HepG2 (cell line): ENCODE data around the gene CCT4. TPM values are rescaled to one million over a fixed set of nuclear protein-coding genes. Genes with fewer than 3 reads are reported as not detected.

Experiments used
- BRD4 ChIP-seq: sonication (generic); formaldehyde crosslinking; IDR thresholded peaks from 2 replicates; pipeline ENCODE4 v1.4.0; 2020; ENCODE audit warnings: missing genetic modification reagents
- HOXA9 ChIP-seq: sonication (generic); formaldehyde crosslinking; IDR thresholded peaks from 2 replicates; pipeline ENCODE4 v1.8.1; 2022; ENCODE audit warnings: missing genetic modification reagents, mild to moderate bottlenecking, moderate library complexity, borderline replicate concordance
- IRX3 ChIP-seq: sonication (generic); formaldehyde crosslinking; IDR thresholded peaks from 2 replicates; pipeline ENCODE4 v1.8.1; 2023; ENCODE audit warnings: mild to moderate bottlenecking, low read depth, missing genetic modification reagents, borderline replicate concordance
- MYC ChIP-seq: sonication (generic); formaldehyde crosslinking; IDR thresholded peaks from 2 replicates; pipeline ENCODE4 v1.9.0; 2021; ENCODE audit warnings: missing genetic modification reagents, borderline replicate concordance
- ZNF296 ChIP-seq: sonication (generic); formaldehyde crosslinking; conservative IDR thresholded peaks from 2 replicates; pipeline ENCODE4 v1.5.0; 2020; ENCODE audit warnings: mild to moderate bottlenecking, missing genetic modification reagents
- polyA plus RNA-seq, 8 experiments: library from polyadenylated mRNA; depleted of rRNA in 3 of 8; stranded (reverse) in 7 of 8; unstranded in 1 of 8; fragments of >200 nt; fragmentation: Illumina TruSeq in 4 of 8; extraction: Trizol in 4 of 8; gene quantifications; 2 replicates each; pipeline versions ENCODE4 v1.2.1 to v1.2.3, GENCODE V29; 2011 to 2016; ENCODE audit warnings: low read depth in 4 of 8, missing spikeins in 1 of 8, mixed read lengths in 1 of 8; ENCODE audit not compliant: insufficient read depth in 1 of 8
- total RNA-seq, 5 experiments: library from RNA; depleted of rRNA; stranded (reverse); fragments of >200 nt; fragmentation: Illumina TruSeq; extraction: Trizol; gene quantifications; 2 replicates each; pipeline ENCODE4 v1.2.3, GENCODE V29; 2016; ENCODE audit warnings: low read depth in 1 of 5
- TF ChIP-seq, protein P1 (sequence below): sonication (generic); formaldehyde crosslinking; IDR thresholded peaks from 2 replicates; pipeline ENCODE4 v1.5.1; 2020; ENCODE audit warnings: missing genetic modification reagents, mild to moderate bottlenecking, borderline replicate concordance
- TF ChIP-seq, protein P2 (sequence below): sonication (generic); formaldehyde crosslinking; IDR thresholded peaks from 2 replicates; pipeline ENCODE4 v1.5.0; 2020; ENCODE audit warnings: missing genetic modification reagents, mild to moderate bottlenecking, borderline replicate concordance
- TF ChIP-seq, protein P3 (sequence below): IDR thresholded peaks from 2 replicates; pipeline ENCODE4 v1.6.1; 2012; ENCODE audit warnings: low read length, improper control_type of control experiment

The CCT4 gene
- total and polyA plus RNA-seq, 2 of the 13 experiments (the other 11 are each of a cell fraction or from before 2014, with no cell fraction given): 138 to 340 TPM

DNA sequence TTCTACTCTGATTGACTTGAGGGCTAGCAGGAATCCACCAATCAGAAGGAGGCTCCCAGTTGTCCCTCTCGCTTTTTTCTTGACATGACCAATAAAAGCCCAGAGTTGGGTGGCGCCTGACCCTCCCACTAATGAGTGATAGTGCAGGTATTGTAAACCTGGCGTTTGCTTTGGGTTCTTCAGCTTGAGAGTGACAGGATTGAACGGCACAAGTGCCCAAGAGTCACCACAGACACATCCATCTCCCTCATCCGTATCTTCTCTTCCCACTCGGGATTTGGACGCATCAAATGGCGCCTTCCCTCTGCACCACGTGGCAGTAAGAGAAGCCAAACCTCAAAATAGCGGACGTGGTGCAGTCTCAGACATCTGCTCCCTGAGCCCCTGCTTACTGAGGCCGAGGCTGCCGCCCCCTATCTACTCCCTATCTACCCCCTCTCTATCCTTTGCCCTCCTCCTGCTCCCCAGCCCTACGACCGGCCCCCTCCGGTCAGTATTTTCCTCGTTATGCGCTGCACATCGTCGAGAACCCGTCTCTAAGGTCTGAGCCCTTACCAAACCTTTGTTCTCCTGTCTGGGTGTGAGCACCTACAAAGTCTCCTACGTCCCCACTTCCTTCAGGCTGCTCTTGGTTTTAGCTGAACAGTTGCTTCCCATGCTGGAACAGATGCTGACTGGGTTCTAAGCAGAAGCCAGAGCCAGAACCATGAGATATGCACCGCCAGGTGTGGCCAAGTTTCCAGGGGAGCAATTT lies 33.7 kb downstream of the CCT4 start (continued):
- TF ChIP-seq, protein P1, sequence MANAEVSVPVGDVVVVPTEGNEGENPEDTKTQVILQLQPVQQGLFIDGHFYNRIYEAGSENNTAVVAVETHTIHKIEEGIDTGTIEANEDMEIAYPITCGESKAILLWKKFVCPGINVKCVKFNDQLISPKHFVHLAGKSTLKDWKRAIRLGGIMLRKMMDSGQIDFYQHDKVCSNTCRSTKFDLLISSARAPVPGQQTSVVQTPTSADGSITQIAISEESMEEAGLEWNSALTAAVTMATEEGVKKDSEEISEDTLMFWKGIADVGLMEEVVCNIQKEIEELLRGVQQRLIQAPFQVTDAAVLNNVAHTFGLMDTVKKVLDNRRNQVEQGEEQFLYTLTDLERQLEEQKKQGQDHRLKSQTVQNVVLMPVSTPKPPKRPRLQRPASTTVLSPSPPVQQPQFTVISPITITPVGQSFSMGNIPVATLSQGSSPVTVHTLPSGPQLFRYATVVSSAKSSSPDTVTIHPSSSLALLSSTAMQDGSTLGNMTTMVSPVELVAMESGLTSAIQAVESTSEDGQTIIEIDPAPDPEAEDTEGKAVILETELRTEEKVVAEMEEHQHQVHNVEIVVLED (CRISPR knock-in tag): no peak; the same call in none of the 2 replicates
- peak; percentile 48; the same call in 1 of the 2 replicates for TF ChIP-seq IRX3 (CRISPR knock-in tag)
- 0 out of 2 replicates have a peak, but pooled peaks have one; percentile 18 for TF ChIP-seq ZNF296 (CRISPR knock-in tag)
- TF ChIP-seq MYC: peak; percentile 89
- TF ChIP-seq, protein P2, sequence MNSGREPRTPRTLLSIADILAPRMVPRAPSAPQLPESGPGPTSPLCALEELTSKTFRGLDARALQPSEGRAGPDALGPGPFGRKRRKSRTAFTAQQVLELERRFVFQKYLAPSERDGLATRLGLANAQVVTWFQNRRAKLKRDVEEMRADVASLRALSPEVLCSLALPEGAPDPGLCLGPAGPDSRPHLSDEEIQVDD (CRISPR knock-in tag): peak; percentile 62; the same call in 1 of the 2 replicates
- no peak for TF ChIP-seq HOXA9
- TF ChIP-seq, protein P3, sequence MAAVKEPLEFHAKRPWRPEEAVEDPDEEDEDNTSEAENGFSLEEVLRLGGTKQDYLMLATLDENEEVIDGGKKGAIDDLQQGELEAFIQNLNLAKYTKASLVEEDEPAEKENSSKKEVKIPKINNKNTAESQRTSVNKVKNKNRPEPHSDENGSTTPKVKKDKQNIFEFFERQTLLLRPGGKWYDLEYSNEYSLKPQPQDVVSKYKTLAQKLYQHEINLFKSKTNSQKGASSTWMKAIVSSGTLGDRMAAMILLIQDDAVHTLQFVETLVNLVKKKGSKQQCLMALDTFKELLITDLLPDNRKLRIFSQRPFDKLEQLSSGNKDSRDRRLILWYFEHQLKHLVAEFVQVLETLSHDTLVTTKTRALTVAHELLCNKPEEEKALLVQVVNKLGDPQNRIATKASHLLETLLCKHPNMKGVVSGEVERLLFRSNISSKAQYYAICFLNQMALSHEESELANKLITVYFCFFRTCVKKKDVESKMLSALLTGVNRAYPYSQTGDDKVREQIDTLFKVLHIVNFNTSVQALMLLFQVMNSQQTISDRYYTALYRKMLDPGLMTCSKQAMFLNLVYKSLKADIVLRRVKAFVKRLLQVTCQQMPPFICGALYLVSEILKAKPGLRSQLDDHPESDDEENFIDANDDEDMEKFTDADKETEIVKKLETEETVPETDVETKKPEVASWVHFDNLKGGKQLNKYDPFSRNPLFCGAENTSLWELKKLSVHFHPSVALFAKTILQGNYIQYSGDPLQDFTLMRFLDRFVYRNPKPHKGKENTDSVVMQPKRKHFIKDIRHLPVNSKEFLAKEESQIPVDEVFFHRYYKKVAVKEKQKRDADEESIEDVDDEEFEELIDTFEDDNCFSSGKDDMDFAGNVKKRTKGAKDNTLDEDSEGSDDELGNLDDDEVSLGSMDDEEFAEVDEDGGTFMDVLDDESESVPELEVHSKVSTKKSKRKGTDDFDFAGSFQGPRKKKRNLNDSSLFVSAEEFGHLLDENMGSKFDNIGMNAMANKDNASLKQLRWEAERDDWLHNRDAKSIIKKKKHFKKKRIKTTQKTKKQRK: peak; percentile 74; the same call in 1 of the 2 replicates
- peak; percentile 40; the same call in 1 of the 2 replicates for TF ChIP-seq BRD4 (CRISPR knock-in tag)
